Activated naive CD8-positive, alpha-beta T cell treated with anti-CD3 and anti-CD28 coated beads, Interleukin-2, amount 50 U/mL, for 16 hours (primary cell): Measurements from ENCODE around the gene GALNT6.
"Not testable (repeated sequence)": the region's sequence is repeated elsewhere in the genome, so short reads cannot be mapped to it uniquely, and the experiment has no call there.

ENCODE experiments used
- DNase-seq: peaks from one replicate; pipeline ENCODE4 v3.0.0-alpha.2; 2020; ENCODE audit warnings: low read depth, low spot score

Gene GALNT6

DNA sequence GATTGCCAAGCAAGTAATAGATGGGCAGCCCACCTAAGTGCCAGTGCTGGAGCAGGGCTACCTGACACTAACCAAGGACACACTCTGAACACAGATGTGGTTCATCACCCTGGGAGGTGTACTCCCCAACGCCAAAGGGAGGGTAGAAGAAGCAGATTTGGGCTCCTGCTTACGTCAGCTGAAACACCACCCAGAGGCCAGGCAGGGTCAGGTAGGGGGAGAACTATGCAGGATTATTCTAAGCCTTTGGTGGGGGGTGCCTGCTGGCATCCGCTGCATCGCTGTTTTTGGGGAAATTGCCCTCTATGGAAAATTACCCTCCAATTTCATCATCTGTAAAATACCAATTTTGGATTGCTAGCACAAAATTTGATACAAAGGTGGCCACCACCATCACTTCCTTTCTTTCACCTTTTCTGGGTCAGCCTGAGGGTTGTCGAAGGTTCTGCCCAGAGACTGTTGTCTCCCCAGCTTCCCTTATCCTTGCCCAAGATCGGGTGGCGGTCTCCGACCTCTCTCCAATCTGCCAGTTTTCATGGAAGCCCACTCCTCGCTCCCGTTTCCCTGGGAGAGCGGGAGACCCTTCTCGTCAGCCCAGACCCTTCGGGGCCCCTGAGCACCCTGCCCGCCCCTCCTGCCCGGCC, 67.8 kb downstream of the GALNT6 start:
- no peak for DNase-seq

DNA sequence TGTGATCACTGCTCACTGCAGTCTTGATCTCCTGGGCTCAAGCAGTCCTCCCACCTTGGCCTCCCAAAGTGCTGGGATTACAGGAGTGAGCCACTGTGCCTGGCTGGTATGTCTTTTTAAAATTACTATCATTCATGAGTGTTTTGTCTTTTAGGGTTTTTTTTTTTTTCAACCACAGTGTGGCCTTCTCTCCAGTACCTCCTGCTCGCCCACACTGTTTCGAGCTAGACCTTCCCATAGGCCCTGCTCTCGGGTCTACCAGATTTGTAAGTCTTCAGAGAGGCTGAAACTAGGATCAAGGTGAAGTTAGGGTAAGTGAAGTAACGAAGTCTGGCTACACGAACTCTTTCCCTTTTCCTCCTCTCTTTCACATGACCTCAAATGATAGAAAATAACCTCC, 68.8 kb downstream of the GALNT6 start:
- no peak for DNase-seq

DNA sequence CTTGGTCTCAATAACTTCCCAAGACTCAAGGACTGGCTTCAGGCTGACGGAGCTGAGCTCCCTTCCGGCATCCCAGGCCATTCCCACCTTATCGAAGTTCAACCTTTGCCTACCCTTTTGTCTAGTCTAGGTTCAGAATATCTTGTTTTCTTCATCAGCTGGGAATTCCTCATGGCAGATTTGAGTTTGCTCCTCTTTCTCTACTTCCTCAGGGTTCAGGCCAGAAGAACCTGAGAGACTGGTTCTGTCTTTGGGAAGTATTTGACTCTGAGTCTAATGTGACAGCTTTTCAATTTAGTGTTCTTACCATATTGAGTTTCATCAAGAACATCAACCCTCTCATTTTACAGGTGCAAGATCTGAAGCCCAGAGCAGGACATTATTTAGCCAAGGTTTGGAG, 69.3 kb downstream of the GALNT6 start:
- no peak for DNase-seq

DNA sequence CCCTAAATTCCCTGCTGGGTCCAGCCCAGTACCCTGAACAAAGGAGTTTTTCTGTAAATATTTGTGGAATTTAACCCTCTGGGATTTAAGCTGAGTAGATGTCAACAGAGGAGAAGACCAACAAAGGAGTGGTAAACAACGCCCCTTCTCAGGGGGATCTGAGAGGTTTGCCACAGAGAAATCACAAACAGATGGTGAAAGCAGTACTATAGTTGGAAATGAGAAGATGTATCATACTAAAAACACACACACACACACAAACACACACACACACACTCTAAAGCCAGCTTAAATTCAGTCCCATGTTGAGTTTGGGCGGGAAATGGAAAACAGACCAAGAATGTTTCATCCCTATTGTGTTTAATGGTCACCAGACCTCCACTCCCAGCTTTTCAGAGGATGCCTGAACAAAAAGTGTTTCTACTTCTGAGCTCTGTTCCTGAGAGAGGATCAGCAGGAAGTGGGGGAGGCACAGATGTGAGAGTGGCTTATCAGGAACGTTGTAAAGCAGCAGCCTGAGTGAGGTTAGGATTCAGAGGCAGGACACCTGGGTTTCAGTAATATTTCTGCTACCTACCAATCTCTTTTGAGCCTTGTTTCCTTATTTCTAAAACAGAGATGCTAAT, 70.4 kb downstream of the GALNT6 start:
- no peak for DNase-seq

GRCh38 chr12:51320311-51320694, 70.9 kb downstream of the GALNT6 start:
- DNase-seq, result no peak

GRCh38 chr12:51318846-51319599, 72.2 kb downstream of the GALNT6 start:
- no peak for DNase-seq

GRCh38 chr12:51318057-51318806, 73.0 kb downstream of the GALNT6 start:
- not testable (repeated sequence) for DNase-seq

DNA sequence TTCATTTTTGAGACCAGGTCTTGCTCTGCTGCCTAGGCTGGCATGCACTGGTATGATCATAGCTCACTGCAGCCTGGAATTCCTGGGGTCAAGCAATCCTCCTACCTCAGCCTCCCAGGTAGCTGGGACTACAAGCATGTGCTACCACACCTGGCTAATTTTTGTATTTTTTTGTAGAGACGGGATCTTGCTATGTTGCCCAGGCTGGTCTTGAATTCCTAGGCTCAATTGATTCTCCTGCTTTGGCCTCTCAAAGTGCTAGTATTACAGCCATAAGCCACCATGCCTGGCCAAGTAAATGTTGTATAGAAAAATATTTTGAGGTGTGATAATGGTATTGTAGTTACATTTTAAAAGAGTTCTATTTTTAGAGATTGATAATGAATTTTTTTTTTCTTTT, 79.8 kb downstream of the GALNT6 start:
- no peak for DNase-seq

- DNase-seq, result no peak
These were observed 83.3 kb downstream of the GALNT6 start for GRCh38 chr12:51307655-51308593.

- no peak for DNase-seq
These were observed 84.7 kb downstream of the GALNT6 start for GRCh38 chr12:51306507-51306906.
